Activated T-cell treated with anti-CD3 and anti-CD28 coated beads, Interleukin-2, amount 50 U/mL, for 72 hours (primary cell): ENCODE results near the gene GGTLC1. TPM values are rescaled to one million over a fixed set of nuclear protein-coding genes. Genes with fewer than 3 reads are reported as not detected.

Experiments used
- ATAC-seq, 2 donors: fragments of 150-1000 bp; cut with Tn5 transposase; replicated peaks in 1 of 2; 2 replicates each; pipeline ENCODE4 v1.10.0; 2021; ENCODE audit warnings: moderate library complexity in 2 of 2, mild to moderate bottlenecking in 1 of 2
- DNase-seq, 2 donors: peaks; one replicate each; pipeline ENCODE4 v3.0.0; 2021 to 2022; ENCODE audit warnings: mixed read lengths in 1 of 2
- H3K27ac Mint-ChIP-seq: one replicate; pipeline ENCODE4 v1.8.0; 2022; ENCODE audit warnings: mild to moderate bottlenecking, moderate library complexity, mixed read lengths
- H3K27me3 Mint-ChIP-seq: one replicate; pipeline ENCODE4 v1.8.0; 2022; ENCODE audit warnings: low read depth, mixed read lengths
- H3K36me3 Mint-ChIP-seq, 2 donors: one replicate each; pipeline ENCODE4 v1.8.0; 2022; ENCODE audit warnings: mixed read lengths in 2 of 2, mild to moderate bottlenecking in 1 of 2; ENCODE audit not compliant: insufficient read depth in 2 of 2
- H3K4me1 Mint-ChIP-seq: one replicate; pipeline ENCODE4 v1.8.0; 2022; ENCODE audit warnings: low read depth, mixed read lengths
- H3K4me3 Mint-ChIP-seq, 2 donors: one replicate each; pipeline ENCODE4 v1.8.0; 2022; ENCODE audit warnings: mild to moderate bottlenecking in 2 of 2, mixed read lengths in 2 of 2, moderate library complexity in 2 of 2
- H3K9me3 Mint-ChIP-seq, 2 donors: one replicate each; pipeline ENCODE4 v1.8.0; 2022; ENCODE audit warnings: mixed read lengths in 2 of 2
- total RNA-seq, 2 donors: library from RNA; stranded (reverse); gene quantifications; one replicate each; pipeline ENCODE4 v1.2.3, GENCODE V29; 2022

GGTLC1 gene
- not detected for total RNA-seq

DNA sequence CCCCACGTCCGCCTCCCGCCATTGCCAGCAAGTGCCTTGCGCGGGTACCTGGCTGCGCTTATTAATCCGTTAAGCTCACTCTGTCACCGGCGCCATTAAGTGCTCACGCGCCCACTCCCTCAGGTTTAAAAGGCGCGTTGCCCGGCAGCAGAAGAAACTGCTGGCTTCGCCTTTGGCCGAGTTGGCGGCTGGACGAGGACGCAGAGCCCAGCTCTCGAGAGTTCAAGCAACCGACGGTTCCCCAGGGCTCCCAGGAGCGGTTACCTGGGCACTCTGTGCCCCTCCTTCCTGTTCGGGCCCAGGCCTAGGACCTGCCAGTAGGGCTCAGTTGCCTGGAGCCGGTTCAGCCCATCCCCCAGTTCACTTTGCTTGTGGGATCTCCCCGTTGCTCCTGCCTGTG is at the start of gene GGTLC1:
Gene GGTLC1, minus strand, starts transcription at position 219 of the 400 bp plus-strand sequence. CDS start 2,168 bp downstream, outside the sequence.
- Mint-ChIP-seq H3K4me1 (no peaks in the 10 kb centered on the region), H3K36me3 (no peaks in the 10 kb centered on the region), H3K27me3 (no peaks in the 10 kb centered on the region), H3K4me3 (no peak within 1 kb of the TSS), H3K9me3 (no peaks in the 10 kb centered on the region), H3K27ac (no peak within 1 kb of the TSS)
- DNase-seq (no peak), ATAC-seq (no peak)

DNA sequence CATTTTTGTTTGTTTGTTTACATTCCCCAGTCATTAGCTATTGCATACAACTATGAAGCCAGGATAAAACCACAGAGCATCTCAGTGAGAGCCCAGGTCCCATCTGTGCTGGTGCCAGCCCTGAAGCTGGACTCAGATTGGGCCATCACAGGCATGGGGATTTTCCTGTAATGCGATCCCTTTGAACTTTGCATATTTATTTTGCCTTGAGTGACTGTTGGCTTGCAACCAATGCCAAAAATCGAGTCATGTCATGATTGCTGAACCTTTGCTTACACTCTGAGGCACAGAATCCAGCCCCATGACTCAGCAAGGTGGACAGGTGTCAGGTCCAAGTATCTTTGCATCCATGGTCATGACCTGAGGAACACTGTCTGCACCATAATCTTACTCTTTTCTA is 46.2 kb upstream of the GGTLC1 start:
- Mint-ChIP-seq H3K27ac (no peak overlapping the region), H3K4me1 (peaks cover 36% of the 10 kb centered on the region)

DNA sequence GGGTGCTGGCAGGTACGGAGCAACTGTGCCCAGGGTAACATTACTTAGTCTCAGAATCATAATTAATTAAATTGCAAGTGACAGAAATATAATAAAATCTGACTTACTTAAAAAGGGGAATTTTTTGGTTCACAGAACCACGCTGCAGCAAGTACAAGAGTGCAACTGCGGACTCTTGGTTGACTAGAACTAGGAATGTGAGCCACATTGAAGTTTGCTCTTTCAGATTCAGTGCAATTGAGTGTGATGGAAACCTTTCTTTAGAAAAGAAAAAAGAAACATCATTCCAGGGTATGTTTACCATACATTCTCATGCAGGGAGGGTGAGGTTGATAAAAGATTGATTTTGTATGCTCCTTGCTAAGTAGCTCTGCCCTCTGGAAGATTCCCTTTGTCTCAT is 45.0 kb upstream of the GGTLC1 start:
- H3K4me3 Mint-ChIP-seq, result peak overlapping the region; percentile 9 to 48
- H3K4me1 Mint-ChIP-seq, result peaks cover 34% of the 10 kb centered on the region
- peaks cover 2 to 3% of the 10 kb centered on the region in 2 donors for H3K36me3 Mint-ChIP-seq
- H3K27me3 Mint-ChIP-seq, result no peaks in the 10 kb centered on the region
- peaks cover 2 to 4% of the 10 kb centered on the region in 2 donors for H3K9me3 Mint-ChIP-seq
- DNase-seq (no peak), ATAC-seq (peak; percentile 47 to 50)
- peak overlapping the region; percentile 64 for H3K27ac Mint-ChIP-seq

More for the DNA sequence above, 46.2 kb upstream of the GGTLC1 start:
- Mint-ChIP-seq H3K9me3 (peaks cover 2% of the 10 kb centered on the region in 2 donors), H3K4me3 (no peak overlapping the region), H3K27me3 (no peaks in the 10 kb centered on the region), H3K36me3 (peaks cover 0 to 3% of the 10 kb centered on the region in 2 donors)
- DNase-seq (no peak), ATAC-seq (no peak)

DNA sequence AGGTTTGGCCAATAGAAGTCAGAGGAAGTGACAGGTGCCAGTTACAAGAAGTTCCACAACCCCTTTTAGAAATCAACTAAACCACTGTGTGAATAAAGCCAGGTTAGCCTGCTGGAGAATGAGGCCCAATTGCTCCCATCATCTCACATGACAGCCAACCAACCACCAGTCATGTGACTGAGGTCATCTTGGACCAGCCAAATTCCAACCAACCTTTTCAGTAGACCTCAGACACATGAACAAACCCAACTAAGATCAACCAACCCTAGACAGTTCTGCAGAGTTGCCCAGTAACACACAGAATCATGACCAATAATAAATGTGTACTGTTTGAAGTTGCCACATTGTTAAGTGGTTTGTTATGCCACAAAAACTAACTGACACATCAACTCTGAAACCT is 44.6 kb upstream of the GGTLC1 start:
- ATAC-seq (peak; percentile 95 to 98), DNase-seq (peak; percentile 50 to 60)
- H3K27ac Mint-ChIP-seq, result peak overlapping the region; percentile 64
- peaks cover 2 to 4% of the 10 kb centered on the region in 2 donors for H3K9me3 Mint-ChIP-seq
- H3K4me1 Mint-ChIP-seq, result peaks cover 34% of the 10 kb centered on the region
- H3K27me3 Mint-ChIP-seq, result no peaks in the 10 kb centered on the region
- peaks cover 2 to 3% of the 10 kb centered on the region in 2 donors for H3K36me3 Mint-ChIP-seq
- H3K4me3 Mint-ChIP-seq, result peak overlapping the region; percentile 9 to 48

DNA sequence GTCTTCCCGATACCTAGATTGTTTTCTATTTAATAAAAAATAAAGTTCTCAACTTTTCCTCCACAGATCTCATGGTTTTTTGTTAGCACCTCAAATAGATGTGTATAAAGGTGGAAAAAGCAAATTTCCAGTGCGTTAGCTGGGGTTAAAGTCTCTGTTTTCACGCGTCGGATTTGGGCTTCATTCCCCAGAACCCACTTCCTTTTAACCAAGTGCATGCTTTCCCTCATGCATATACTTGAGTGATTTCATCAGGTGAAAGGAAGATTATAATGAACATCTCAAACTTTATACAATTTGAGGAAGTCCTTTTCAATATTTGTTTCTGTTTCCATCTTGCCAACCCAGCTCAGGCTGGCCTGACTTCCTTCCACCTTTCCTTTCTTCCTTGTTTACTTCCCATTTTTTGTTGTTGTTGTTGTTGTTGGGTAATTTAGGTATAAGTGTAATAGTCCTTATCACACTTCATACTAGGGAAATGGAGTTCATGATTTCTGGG is 43.9 kb upstream of the GGTLC1 start:
- H3K27me3 Mint-ChIP-seq, result no peaks in the 10 kb centered on the region
- peaks cover 2 to 3% of the 10 kb centered on the region in 2 donors for H3K36me3 Mint-ChIP-seq
- peaks cover 2 to 4% of the 10 kb centered on the region in 2 donors for H3K9me3 Mint-ChIP-seq
- peak overlapping the region; percentile 64 for H3K27ac Mint-ChIP-seq
- peak overlapping the region; percentile 48 to 73 for H3K4me3 Mint-ChIP-seq
- ATAC-seq, result no peak
- no peak for DNase-seq
- H3K4me1 Mint-ChIP-seq, result peaks cover 39% of the 10 kb centered on the region

DNA sequence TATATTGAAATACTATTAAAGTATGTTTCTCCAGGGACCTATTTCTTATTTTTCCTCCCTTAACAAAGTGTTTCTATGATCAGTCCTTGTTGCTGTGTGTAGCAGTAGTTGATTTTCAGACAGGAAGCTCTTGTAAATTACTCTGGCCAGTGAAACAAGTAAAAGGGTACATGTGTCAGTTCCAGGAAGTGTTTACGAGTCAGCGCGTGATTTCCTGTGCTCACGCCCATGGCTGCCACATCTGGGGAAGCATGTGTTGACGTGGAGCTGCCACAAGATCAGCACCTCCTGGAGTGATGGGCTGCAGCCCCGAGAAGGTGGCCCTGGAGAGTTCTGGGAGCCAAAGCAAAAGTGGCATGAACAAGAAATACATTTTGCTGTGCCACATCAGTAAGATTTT is 38.6 kb upstream of the GGTLC1 start:
- H3K4me1 Mint-ChIP-seq, result peaks cover 36% of the 10 kb centered on the region
- ATAC-seq (peak; percentile 97 to 98), DNase-seq (peak; percentile 74 to 77)
- H3K4me3 Mint-ChIP-seq, result peak overlapping the region; percentile 57 to 79
- H3K9me3 Mint-ChIP-seq, result peaks cover 0 to 3% of the 10 kb centered on the region in 2 donors
- peak overlapping the region; percentile 68 for H3K27ac Mint-ChIP-seq
- no peaks in the 10 kb centered on the region for H3K27me3 Mint-ChIP-seq
- peaks cover 2 to 5% of the 10 kb centered on the region in 2 donors for H3K36me3 Mint-ChIP-seq

DNA sequence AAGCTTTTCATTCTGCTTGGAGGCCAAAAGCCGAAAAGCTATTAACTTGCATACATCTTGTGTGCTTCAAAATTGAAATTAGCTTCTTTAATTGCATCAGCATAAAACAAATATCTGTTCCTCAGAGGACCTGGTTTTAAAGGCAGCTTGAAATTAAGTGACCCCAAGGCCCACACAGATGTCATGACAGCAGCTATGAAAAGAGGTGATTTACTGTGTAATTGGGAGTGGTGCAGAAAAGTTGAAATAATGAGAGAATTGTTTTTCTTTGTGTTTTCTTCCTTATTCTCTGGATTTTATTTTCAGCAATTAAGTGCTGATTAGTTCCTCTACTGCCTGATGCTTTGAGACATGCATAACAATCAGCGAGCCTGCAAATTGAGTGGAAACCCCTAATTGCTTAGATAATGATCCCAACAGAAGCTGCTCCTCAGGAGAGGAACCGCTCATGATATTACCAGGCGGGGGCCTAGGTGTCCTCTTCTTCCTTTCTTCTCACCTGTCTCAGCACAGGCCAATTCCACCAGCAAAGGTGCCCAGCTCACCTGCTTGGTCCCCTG is 34.1 kb upstream of the GGTLC1 start:
- Mint-ChIP-seq H3K4me1 (peaks cover 32% of the 10 kb centered on the region), H3K27me3 (no peaks in the 10 kb centered on the region), H3K9me3 (peaks cover 0 to 2% of the 10 kb centered on the region in 2 donors), H3K27ac (no peak overlapping the region), H3K36me3 (peaks cover 2 to 3% of the 10 kb centered on the region in 2 donors), H3K4me3 (no peak overlapping the region)
- ATAC-seq, result no peak
- no peak for DNase-seq

DNA sequence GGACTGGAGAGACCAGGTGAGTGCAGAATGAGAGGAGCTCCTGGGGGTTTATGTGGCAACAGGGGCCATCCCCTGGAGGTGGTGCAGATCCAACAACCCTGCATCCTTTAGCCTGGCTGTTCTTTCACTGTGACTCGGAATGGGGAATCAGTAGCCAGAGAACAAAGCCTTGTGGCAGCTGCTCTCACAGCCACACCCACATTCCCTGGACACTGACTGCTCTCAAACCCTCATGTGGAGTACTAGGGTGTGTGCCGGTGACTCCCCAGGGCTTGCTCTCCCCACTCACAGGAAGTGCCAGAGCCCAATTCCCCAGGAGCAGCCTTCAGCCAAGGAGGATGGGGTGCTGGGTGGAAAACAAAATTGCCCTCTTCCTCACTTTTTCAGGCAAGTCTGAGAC is 30.2 kb upstream of the GGTLC1 start:
- no peak overlapping the region for H3K4me3 Mint-ChIP-seq
- peaks cover 6% of the 10 kb centered on the region for H3K27me3 Mint-ChIP-seq
- H3K27ac Mint-ChIP-seq, result no peak overlapping the region
- ATAC-seq (peak in 1 of 2 donors; percentile 15), DNase-seq (no peak)
- H3K9me3 Mint-ChIP-seq, result no peaks in the 10 kb centered on the region
- peaks cover 17% of the 10 kb centered on the region for H3K4me1 Mint-ChIP-seq
- no peaks in the 10 kb centered on the region for H3K36me3 Mint-ChIP-seq

DNA sequence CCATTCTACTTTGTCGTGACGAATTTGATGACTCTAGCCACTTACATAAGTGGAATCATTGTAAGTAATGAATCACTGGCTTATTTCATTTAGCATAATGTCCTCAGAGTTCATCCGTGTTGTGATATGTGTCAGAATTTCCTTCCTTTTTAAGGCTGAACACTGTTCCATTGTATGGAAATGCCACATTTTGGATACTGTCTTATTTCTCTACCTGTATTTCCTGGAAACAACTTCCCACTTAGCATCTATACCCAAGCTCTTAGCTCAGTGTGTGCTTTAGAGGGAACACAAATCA is 28.8 kb upstream of the GGTLC1 start:
- Mint-ChIP-seq H3K9me3 (no peaks in the 10 kb centered on the region), H3K27me3 (peaks cover 11% of the 10 kb centered on the region), H3K36me3 (no peaks in the 10 kb centered on the region), H3K4me3 (no peak overlapping the region), H3K27ac (no peak overlapping the region), H3K4me1 (peaks cover 23% of the 10 kb centered on the region)
- DNase-seq (no peak), ATAC-seq (peak; percentile 78 to 86)

DNA sequence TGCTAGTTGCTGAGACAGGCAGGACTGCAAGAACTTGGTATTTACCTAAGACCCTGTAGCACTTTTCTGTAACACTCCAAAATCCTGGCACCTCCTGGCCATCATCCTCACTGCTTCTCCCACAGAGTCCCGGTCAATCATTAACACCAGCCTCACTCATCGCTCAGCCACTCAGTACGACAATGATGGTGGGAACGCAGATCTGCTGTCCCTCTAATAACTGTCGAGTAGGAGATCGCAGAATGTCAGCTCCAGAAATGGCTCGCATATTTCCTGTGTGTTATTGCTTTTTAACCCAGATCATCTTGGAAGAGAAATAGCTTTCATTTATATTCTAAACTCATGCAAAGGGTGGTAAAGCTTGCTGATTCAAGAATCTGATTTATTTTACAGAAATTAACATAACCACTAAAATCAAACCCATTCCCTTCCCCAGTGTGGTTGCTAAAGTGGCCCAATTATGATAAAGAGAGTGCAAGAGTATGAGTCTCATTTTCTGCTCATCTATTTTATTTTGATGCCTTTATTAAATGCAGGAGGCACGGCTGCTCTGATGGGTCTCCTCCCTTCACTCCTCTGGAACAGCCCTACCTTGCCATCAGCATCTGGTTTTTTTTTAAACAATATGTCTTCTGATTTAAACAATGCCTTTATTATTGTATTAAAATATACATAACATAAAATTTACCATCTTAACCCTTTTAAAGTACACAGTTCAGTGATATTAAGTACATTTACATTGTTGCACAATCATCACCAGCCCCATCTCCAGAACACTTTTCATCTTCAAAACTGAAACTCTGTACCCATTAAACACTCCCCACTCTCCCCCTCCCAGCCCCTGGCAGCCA is 28.3 kb upstream of the GGTLC1 start:
- peaks cover 11% of the 10 kb centered on the region for H3K27me3 Mint-ChIP-seq
- peaks cover 23% of the 10 kb centered on the region for H3K4me1 Mint-ChIP-seq
- no peaks in the 10 kb centered on the region for H3K36me3 Mint-ChIP-seq
- peak in 1 of 2 donors; percentile 26 for DNase-seq
- no peaks in the 10 kb centered on the region for H3K9me3 Mint-ChIP-seq
- no peak for ATAC-seq
- H3K4me3 Mint-ChIP-seq, result no peak overlapping the region
- H3K27ac Mint-ChIP-seq, result no peak overlapping the region

DNA sequence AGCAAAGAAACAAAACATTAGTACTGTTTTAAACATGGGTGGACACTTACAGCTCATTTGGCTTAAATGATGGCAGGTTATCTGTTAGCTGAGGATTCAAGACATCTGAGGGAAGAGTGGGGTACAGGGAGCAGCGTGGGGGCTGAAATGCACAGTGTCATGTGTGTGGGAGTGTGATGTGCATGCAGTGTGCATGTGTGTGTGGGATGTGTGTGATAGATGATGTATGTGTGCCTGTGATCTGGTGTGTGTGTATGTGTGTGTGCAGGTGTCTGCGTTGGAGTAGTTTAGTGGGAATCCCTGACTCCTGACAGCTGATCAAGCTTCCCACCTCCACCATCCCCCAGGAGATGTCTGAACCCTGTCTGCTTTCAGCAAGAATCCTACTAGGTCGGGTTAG is 25.4 kb upstream of the GGTLC1 start:
- no peak for ATAC-seq
- Mint-ChIP-seq H3K36me3 (no peaks in the 10 kb centered on the region), H3K4me3 (no peak overlapping the region), H3K9me3 (no peaks in the 10 kb centered on the region), H3K27me3 (peaks cover 11% of the 10 kb centered on the region), H3K4me1 (peaks cover 23% of the 10 kb centered on the region), H3K27ac (no peak overlapping the region)
- no peak for DNase-seq

DNA sequence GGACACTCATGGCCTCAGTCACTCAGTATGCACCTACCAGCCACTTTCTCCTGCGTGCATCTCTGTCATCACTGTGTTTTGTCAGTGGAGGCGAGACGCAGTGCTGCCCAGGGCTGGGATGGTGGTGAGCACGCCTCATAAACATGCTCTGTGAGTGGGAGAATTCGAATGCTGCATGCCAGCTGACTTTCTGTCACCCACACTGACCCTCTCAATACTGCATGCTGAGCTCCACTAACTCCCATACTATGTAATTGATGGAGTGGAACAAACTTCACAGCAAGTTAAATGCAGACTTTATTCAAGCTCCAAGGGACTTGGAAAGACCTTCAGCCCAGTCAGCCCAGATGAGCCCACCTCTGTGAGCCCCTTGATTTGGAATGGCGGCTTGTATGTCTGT is 22.7 kb upstream of the GGTLC1 start:
- Mint-ChIP-seq H3K4me3 (no peak overlapping the region), H3K36me3 (no peaks in the 10 kb centered on the region), H3K4me1 (peaks cover 6% of the 10 kb centered on the region), H3K27me3 (peaks cover 11% of the 10 kb centered on the region), H3K27ac (no peak overlapping the region), H3K9me3 (no peaks in the 10 kb centered on the region)
- ATAC-seq (no peak), DNase-seq (no peak)

DNA sequence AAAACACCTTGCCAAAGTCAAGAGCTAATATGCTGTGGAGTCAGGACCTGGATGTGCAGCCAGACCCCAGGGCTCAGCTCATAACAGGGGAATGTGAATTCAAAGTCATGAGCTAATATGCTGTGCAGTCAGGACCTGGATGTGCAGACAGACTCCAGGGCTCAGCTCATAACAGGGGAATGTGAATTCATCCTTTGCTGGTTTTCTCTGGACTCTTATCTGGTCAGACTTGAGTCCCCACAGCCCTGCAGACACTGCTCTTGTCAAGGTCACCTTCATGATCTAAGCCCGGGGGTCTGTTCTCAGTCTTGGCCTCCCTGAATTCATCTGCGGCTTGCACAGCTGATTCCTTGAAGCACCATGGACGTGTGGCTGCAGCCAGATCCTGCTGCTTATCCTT is 19.2 kb upstream of the GGTLC1 start:
- ATAC-seq (no peak), DNase-seq (no peak)
- Mint-ChIP-seq H3K27me3 (peaks cover 1% of the 10 kb centered on the region), H3K4me1 (peaks cover 2% of the 10 kb centered on the region), H3K36me3 (no peaks in the 10 kb centered on the region), H3K27ac (no peak overlapping the region), H3K4me3 (no peak overlapping the region), H3K9me3 (no peaks in the 10 kb centered on the region)
